ENCODE measurements around the gene GJB5. TPM values are rescaled to one million over a fixed set of nuclear protein-coding genes. Genes with fewer than 3 reads are reported as not detected.

GJB5 gene
- polyA plus RNA-seq, 1 donor = 0.15 TPM

- peaks cover 21% of the 10 kb centered on the region for H3K4me1 ChIP-seq (ENCODE audit: control insufficient read depth, insufficient read depth, low read length)
- WGBS (ENCODE audit: insufficient coverage, low lambda C conversion rate) = no CpG with 5 or more reads among the region's 6 CpGs
- no peaks in the 10 kb centered on the region for H3K36me3 ChIP-seq (ENCODE audit: control insufficient read depth, insufficient read depth, low read length)
- H3K27me3 ChIP-seq (ENCODE audit: control insufficient read depth, insufficient read depth, low read length) = no peaks in the 10 kb centered on the region
- H3K9me3 ChIP-seq (ENCODE audit: control insufficient read depth, low read depth, low read length) = no peaks in the 10 kb centered on the region
- no peak overlapping the region for H3K27ac ChIP-seq (ENCODE audit: low read length)
- H3K4me3 ChIP-seq (ENCODE audit: low read length) = no peak overlapping the region
- no peak for DNase-seq
Observed at GRCh38 chr1:34743775-34744174, 11.1 kb upstream of the GJB5 start.

GRCh38 chr1:34744851-34745250, 10.0 kb upstream of the GJB5 start:
- Histone ChIP-seq H3K9me3 (ENCODE audit: control insufficient read depth, low read depth, low read length) (no peaks in the 10 kb centered on the region), H3K27ac (ENCODE audit: low read length) (no peak overlapping the region), H3K4me1 (ENCODE audit: control insufficient read depth, insufficient read depth, low read length) (peaks cover 21% of the 10 kb centered on the region), H3K4me3 (ENCODE audit: low read length) (no peak overlapping the region), H3K36me3 (ENCODE audit: control insufficient read depth, insufficient read depth, low read length) (no peaks in the 10 kb centered on the region), H3K27me3 (ENCODE audit: control insufficient read depth, insufficient read depth, low read length) (peaks cover 5% of the 10 kb centered on the region)
- no peak for DNase-seq
- WGBS (ENCODE audit: insufficient coverage, low lambda C conversion rate) = no CpG with 5 or more reads among the region's 3 CpGs

GRCh38 chr1:34745666-34746065, 9.2 kb upstream of the GJB5 start:
- Histone ChIP-seq H3K36me3 (ENCODE audit: control insufficient read depth, insufficient read depth, low read length) (no peaks in the 10 kb centered on the region), H3K27ac (ENCODE audit: low read length) (no peak overlapping the region), H3K9me3 (ENCODE audit: control insufficient read depth, low read depth, low read length) (no peaks in the 10 kb centered on the region), H3K4me3 (ENCODE audit: low read length) (no peak overlapping the region), H3K4me1 (ENCODE audit: control insufficient read depth, insufficient read depth, low read length) (peaks cover 21% of the 10 kb centered on the region), H3K27me3 (ENCODE audit: control insufficient read depth, insufficient read depth, low read length) (peaks cover 6% of the 10 kb centered on the region)
- no peak for DNase-seq
- WGBS (ENCODE audit: insufficient coverage, low lambda C conversion rate) = no CpG with 5 or more reads among the region's 5 CpGs

GRCh38 chr1:34746101-34746500, 8.7 kb upstream of the GJB5 start:
- peaks cover 21% of the 10 kb centered on the region for H3K4me1 ChIP-seq (ENCODE audit: control insufficient read depth, insufficient read depth, low read length)
- H3K36me3 ChIP-seq (ENCODE audit: control insufficient read depth, insufficient read depth, low read length) = no peaks in the 10 kb centered on the region
- H3K9me3 ChIP-seq (ENCODE audit: control insufficient read depth, low read depth, low read length) = no peaks in the 10 kb centered on the region
- WGBS (ENCODE audit: insufficient coverage, low lambda C conversion rate) = no CpG with 5 or more reads among the region's 4 CpGs
- peaks cover 6% of the 10 kb centered on the region for H3K27me3 ChIP-seq (ENCODE audit: control insufficient read depth, insufficient read depth, low read length)
- no peak overlapping the region for H3K27ac ChIP-seq (ENCODE audit: low read length)
- no peak overlapping the region for H3K4me3 ChIP-seq (ENCODE audit: low read length)
- DNase-seq = no peak

GRCh38 chr1:34746785-34747637, 7.8 kb upstream of the GJB5 start:
- H3K27me3 ChIP-seq (ENCODE audit: control insufficient read depth, insufficient read depth, low read length) = peaks cover 6% of the 10 kb centered on the region
- peaks cover 15% of the 10 kb centered on the region for H3K4me1 ChIP-seq (ENCODE audit: control insufficient read depth, insufficient read depth, low read length)
- peak in 1 of 2 donors; percentile 60 for DNase-seq
- H3K9me3 ChIP-seq (ENCODE audit: control insufficient read depth, low read depth, low read length) = no peaks in the 10 kb centered on the region
- no peak overlapping the region for H3K27ac ChIP-seq (ENCODE audit: low read length)
- WGBS (ENCODE audit: insufficient coverage, low lambda C conversion rate) = no CpG with 5 or more reads among the region's 18 CpGs
- no peaks in the 10 kb centered on the region for H3K36me3 ChIP-seq (ENCODE audit: control insufficient read depth, insufficient read depth, low read length)
- H3K4me3 ChIP-seq (ENCODE audit: low read length) = no peak overlapping the region

GRCh38 chr1:34747638-34747941, 7.3 kb upstream of the GJB5 start:
- Histone ChIP-seq H3K36me3 (ENCODE audit: control insufficient read depth, insufficient read depth, low read length) (no peaks in the 10 kb centered on the region), H3K27me3 (ENCODE audit: control insufficient read depth, insufficient read depth, low read length) (peaks cover 6% of the 10 kb centered on the region), H3K9me3 (ENCODE audit: control insufficient read depth, low read depth, low read length) (no peaks in the 10 kb centered on the region), H3K4me1 (ENCODE audit: control insufficient read depth, insufficient read depth, low read length) (peaks cover 10% of the 10 kb centered on the region), H3K4me3 (ENCODE audit: low read length) (no peak overlapping the region), H3K27ac (ENCODE audit: low read length) (no peak overlapping the region)
- WGBS (ENCODE audit: insufficient coverage, low lambda C conversion rate) = 60% methylated on average over 1 of the region's 6 CpGs
- no peak for DNase-seq

GRCh38 chr1:34749992-34750391, 4.9 kb upstream of the GJB5 start:
- H3K27me3 ChIP-seq (ENCODE audit: control insufficient read depth, insufficient read depth, low read length) = peaks cover 6% of the 10 kb centered on the region
- no peak overlapping the region for H3K27ac ChIP-seq (ENCODE audit: low read length)
- no peaks in the 10 kb centered on the region for H3K9me3 ChIP-seq (ENCODE audit: control insufficient read depth, low read depth, low read length)
- WGBS (ENCODE audit: insufficient coverage, low lambda C conversion rate) = 80% methylated on average over 1 of the region's 8 CpGs
- DNase-seq = no peak
- no peaks in the 10 kb centered on the region for H3K36me3 ChIP-seq (ENCODE audit: control insufficient read depth, insufficient read depth, low read length)
- H3K4me1 ChIP-seq (ENCODE audit: control insufficient read depth, insufficient read depth, low read length) = peaks cover 3% of the 10 kb centered on the region
- no peak overlapping the region for H3K4me3 ChIP-seq (ENCODE audit: low read length)

- H3K9me3 ChIP-seq (ENCODE audit: control insufficient read depth, low read depth, low read length) = no peaks in the 10 kb centered on the region
- WGBS (ENCODE audit: insufficient coverage, low lambda C conversion rate) = no CpG with 5 or more reads among the region's 5 CpGs
- H3K27ac ChIP-seq (ENCODE audit: low read length) = no peak overlapping the region
- H3K4me1 ChIP-seq (ENCODE audit: control insufficient read depth, insufficient read depth, low read length) = peaks cover 3% of the 10 kb centered on the region
- DNase-seq = no peak
- no peak overlapping the region for H3K4me3 ChIP-seq (ENCODE audit: low read length)
- H3K36me3 ChIP-seq (ENCODE audit: control insufficient read depth, insufficient read depth, low read length) = no peaks in the 10 kb centered on the region
- peaks cover 6% of the 10 kb centered on the region for H3K27me3 ChIP-seq (ENCODE audit: control insufficient read depth, insufficient read depth, low read length)
Observed at GRCh38 chr1:34750610-34751009, 4.2 kb upstream of the GJB5 start.

- Histone ChIP-seq H3K4me3 (ENCODE audit: low read length) (no peak overlapping the region), H3K27ac (ENCODE audit: low read length) (no peak overlapping the region), H3K27me3 (ENCODE audit: control insufficient read depth, insufficient read depth, low read length) (peaks cover 6% of the 10 kb centered on the region), H3K9me3 (ENCODE audit: control insufficient read depth, low read depth, low read length) (no peaks in the 10 kb centered on the region), H3K36me3 (ENCODE audit: control insufficient read depth, insufficient read depth, low read length) (no peaks in the 10 kb centered on the region), H3K4me1 (ENCODE audit: control insufficient read depth, insufficient read depth, low read length) (peaks cover 2% of the 10 kb centered on the region)
- no CpG with 5 or more reads among the region's 3 CpGs for WGBS (ENCODE audit: insufficient coverage, low lambda C conversion rate)
- no peak for DNase-seq
Observed at GRCh38 chr1:34753163-34753562, 1.7 kb upstream of the GJB5 start.

GRCh38 chr1:34755961-34756360, 1.1 kb downstream of the GJB5 start:
- H3K4me3 ChIP-seq (ENCODE audit: low read length) = no peak overlapping the region
- no CpG with 5 or more reads among the region's 6 CpGs for WGBS (ENCODE audit: insufficient coverage, low lambda C conversion rate)
- H3K27ac ChIP-seq (ENCODE audit: low read length) = no peak overlapping the region
- H3K4me1 ChIP-seq (ENCODE audit: control insufficient read depth, insufficient read depth, low read length) = peaks cover 22% of the 10 kb centered on the region
- H3K36me3 ChIP-seq (ENCODE audit: control insufficient read depth, insufficient read depth, low read length) = no peaks in the 10 kb centered on the region
- H3K27me3 ChIP-seq (ENCODE audit: control insufficient read depth, insufficient read depth, low read length) = no peaks in the 10 kb centered on the region
- no peaks in the 10 kb centered on the region for H3K9me3 ChIP-seq (ENCODE audit: control insufficient read depth, low read depth, low read length)
- DNase-seq = no peak

GRCh38 chr1:34757386-34757785, 2.5 kb downstream of the GJB5 start:
- WGBS (ENCODE audit: insufficient coverage, low lambda C conversion rate) = no CpG with 5 or more reads among the region's 21 CpGs
- no peaks in the 10 kb centered on the region for H3K36me3 ChIP-seq (ENCODE audit: control insufficient read depth, insufficient read depth, low read length)
- H3K27me3 ChIP-seq (ENCODE audit: control insufficient read depth, insufficient read depth, low read length) = no peaks in the 10 kb centered on the region
- H3K4me3 ChIP-seq (ENCODE audit: low read length) = no peak overlapping the region
- H3K4me1 ChIP-seq (ENCODE audit: control insufficient read depth, insufficient read depth, low read length) = peaks cover 22% of the 10 kb centered on the region
- no peak overlapping the region for H3K27ac ChIP-seq (ENCODE audit: low read length)
- no peak for DNase-seq
- H3K9me3 ChIP-seq (ENCODE audit: control insufficient read depth, low read depth, low read length) = peaks cover 5% of the 10 kb centered on the region
